OCI-LY1 (cell line): ENCODE measurements around the gene FARP1.

Source experiments
- H2AFZ ChIP-seq: fragments of 200-600 bp; sonication (generic), shearing (Covaris generic); 2 replicates; pipeline ENCODE4 v1.6.0; 2014; ENCODE audit warnings: antibody characterized with exemption, mild to moderate bottlenecking, low read length
- H3F3A ChIP-seq: fragments of 200-600 bp; sonication (generic), shearing (Covaris generic); 2 replicates; pipeline ENCODE4 v1.6.0; 2014; ENCODE audit warnings: mild to moderate bottlenecking, antibody characterized with exemption, low read length, moderate library complexity; ENCODE audit not compliant: insufficient read depth
- H3K27ac ChIP-seq: fragments of 200-600 bp; sonication (generic); 2 replicates; pipeline ENCODE4 v1.5.1; 2014; ENCODE audit warnings: low read length, mixed run types, mild to moderate bottlenecking, low read depth; ENCODE audit not compliant: poor library complexity, severe bottlenecking
- H3K27me3 ChIP-seq: fragments of 200-600 bp; sonication (generic); 2 replicates; pipeline ENCODE4 v1.6.0; 2014; ENCODE audit warnings: antibody characterized with exemption, mild to moderate bottlenecking, low read length, moderate library complexity; ENCODE audit not compliant: insufficient read depth
- H3K36me3 ChIP-seq: fragments of 200-600 bp; sonication (generic); 2 replicates; pipeline ENCODE4 v1.6.1; 2014; ENCODE audit warnings: mild to moderate bottlenecking, antibody characterized with exemption, low read length, moderate library complexity, mixed read lengths; ENCODE audit not compliant: insufficient read depth
- H3K4me1 ChIP-seq: fragments of 200-600 bp; sonication (generic); 2 replicates; pipeline ENCODE4 v1.5.1; 2014; ENCODE audit warnings: mild to moderate bottlenecking, low read length, moderate library complexity; ENCODE audit not compliant: insufficient read depth, severe bottlenecking
- H3K4me2 ChIP-seq: fragments of 200-600 bp; sonication (generic), shearing (Covaris generic); 2 replicates; pipeline ENCODE4 v1.6.1; 2014; ENCODE audit warnings: low read length
- H3K4me3 ChIP-seq: fragments of 200-600 bp; sonication (generic); 2 replicates; pipeline ENCODE4 v1.5.1; 2014; ENCODE audit warnings: low read length, low read depth, mild to moderate bottlenecking, mixed read lengths; ENCODE audit not compliant: poor library complexity, severe bottlenecking
- H3K79me2 ChIP-seq: fragments of 200-600 bp; shearing (Covaris generic); 2 replicates; pipeline ENCODE4 v1.6.1; 2016; ENCODE audit warnings: mixed run types, low read length, mixed read lengths; ENCODE audit not compliant: insufficient read depth
- H3K9ac ChIP-seq: fragments of 200-600 bp; sonication (generic), shearing (Covaris generic); 2 replicates; pipeline ENCODE4 v1.6.1; 2014; ENCODE audit warnings: mild to moderate bottlenecking, low read length, mixed read lengths
- H3K9me2 ChIP-seq: fragments of 200-600 bp; sonication (generic), shearing (Covaris generic); 2 replicates; pipeline ENCODE4 v1.6.1; 2014; ENCODE audit warnings: low read depth, mild to moderate bottlenecking, low read length, mixed read lengths
- H3K9me3 ChIP-seq: fragments of 200-600 bp; shearing (Covaris generic); 2 replicates; pipeline ENCODE4 v1.6.1; 2014; ENCODE audit warnings: low read length, mixed read lengths
- H4K20me1 ChIP-seq: fragments of 200-600 bp; sonication (generic), shearing (Covaris generic); 2 replicates; pipeline ENCODE4 v1.6.0; 2016; ENCODE audit warnings: mild to moderate bottlenecking, low read length; ENCODE audit not compliant: insufficient read depth
- EZH2 ChIP-seq: fragments of 200-600 bp; sonication (generic), shearing (Covaris generic); IDR thresholded peaks from 2 replicates; pipeline ENCODE4 v1.8.0; 2017; ENCODE audit warnings: borderline replicate concordance, mixed run types, mild to moderate bottlenecking, antibody characterized with exemption, low read length, moderate library complexity, mixed read lengths
- TF ChIP-seq, protein P1 (sequence below): fragments of 200-600 bp; sonication (generic), shearing (Covaris generic); IDR thresholded peaks from 2 replicates; pipeline ENCODE4 v1.5.1; 2017; ENCODE audit warnings: mild to moderate bottlenecking, antibody characterized with exemption, low read length, moderate library complexity, mixed read lengths

Gene FARP1

DNA sequence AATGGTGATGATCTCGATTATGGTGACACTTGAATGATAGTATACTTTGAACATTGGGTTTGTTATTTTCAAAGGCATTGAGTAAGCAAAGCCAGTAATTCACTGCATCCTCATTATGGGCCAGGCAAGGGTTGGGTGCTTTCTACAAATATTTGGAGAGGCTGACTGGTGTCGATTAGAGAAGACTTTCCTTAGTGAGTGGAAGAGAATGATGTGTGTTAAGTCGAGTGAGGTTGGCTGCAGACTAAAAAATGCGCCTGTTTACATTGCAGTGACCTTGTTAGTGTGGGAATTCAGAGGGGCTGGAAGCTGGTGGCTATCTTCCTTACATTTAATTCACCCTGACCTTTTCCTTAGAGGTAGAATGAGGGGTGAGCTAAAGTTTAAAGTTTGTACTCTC lies 56.6 kb downstream of the FARP1 start:
- H3K36me3 ChIP-seq = no peaks in the 10 kb centered on the region
- no peaks in the 10 kb centered on the region for H3K9me2 ChIP-seq
- H3K4me2 ChIP-seq = no peak overlapping the region
- no peak overlapping the region for H2AFZ ChIP-seq
- no peaks in the 10 kb centered on the region for H3K4me1 ChIP-seq
- H3K9me3 ChIP-seq = no peaks in the 10 kb centered on the region
- no peak overlapping the region for H3K4me3 ChIP-seq
- H3K9ac ChIP-seq = no peak overlapping the region
- H3K79me2 ChIP-seq = no peaks in the 10 kb centered on the region
- no peak overlapping the region for H3K27ac ChIP-seq
- TF ChIP-seq, protein P1, sequence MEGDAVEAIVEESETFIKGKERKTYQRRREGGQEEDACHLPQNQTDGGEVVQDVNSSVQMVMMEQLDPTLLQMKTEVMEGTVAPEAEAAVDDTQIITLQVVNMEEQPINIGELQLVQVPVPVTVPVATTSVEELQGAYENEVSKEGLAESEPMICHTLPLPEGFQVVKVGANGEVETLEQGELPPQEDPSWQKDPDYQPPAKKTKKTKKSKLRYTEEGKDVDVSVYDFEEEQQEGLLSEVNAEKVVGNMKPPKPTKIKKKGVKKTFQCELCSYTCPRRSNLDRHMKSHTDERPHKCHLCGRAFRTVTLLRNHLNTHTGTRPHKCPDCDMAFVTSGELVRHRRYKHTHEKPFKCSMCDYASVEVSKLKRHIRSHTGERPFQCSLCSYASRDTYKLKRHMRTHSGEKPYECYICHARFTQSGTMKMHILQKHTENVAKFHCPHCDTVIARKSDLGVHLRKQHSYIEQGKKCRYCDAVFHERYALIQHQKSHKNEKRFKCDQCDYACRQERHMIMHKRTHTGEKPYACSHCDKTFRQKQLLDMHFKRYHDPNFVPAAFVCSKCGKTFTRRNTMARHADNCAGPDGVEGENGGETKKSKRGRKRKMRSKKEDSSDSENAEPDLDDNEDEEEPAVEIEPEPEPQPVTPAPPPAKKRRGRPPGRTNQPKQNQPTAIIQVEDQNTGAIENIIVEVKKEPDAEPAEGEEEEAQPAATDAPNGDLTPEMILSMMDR = no peak
- no peak for TF ChIP-seq EZH2
- H4K20me1 ChIP-seq = no peaks in the 10 kb centered on the region
- no peaks in the 10 kb centered on the region; the same call in 1 of the 2 replicates for H3K27me3 ChIP-seq
- H3F3A ChIP-seq = no peaks in the 10 kb centered on the region

DNA sequence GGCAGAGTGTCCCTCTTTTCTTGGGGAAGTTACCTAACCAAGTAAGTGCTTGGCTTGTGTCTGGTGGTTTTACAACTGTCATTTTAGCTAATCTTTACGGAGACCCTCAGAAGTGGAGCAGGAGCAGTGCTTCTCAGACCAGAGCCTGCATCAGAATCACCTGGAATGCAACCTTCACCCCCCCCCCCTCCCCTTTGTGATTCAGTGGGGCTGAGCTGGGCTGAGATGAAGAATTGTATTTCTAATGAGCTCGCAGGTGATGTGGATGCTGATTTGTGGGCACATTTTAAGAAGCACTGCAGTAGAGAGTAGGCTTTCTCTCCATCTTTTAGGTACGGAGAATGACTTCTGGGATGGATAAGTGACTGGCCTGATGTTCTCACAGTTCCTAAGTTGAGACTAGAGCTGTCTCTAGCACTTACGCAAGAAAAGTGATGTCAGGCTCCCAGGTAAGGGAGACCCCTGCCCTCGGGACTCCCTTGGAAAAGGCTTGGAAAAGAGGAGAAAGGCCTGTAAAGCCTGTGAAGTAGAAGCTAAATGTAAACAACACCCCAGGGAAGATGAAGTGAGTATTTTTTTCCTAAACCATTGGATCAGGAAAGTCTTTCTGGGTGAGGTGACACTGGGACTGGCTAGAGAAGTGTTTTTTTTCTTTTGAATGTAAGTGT lies 57.5 kb downstream of the FARP1 start:
- Histone ChIP-seq H3K36me3 (no peaks in the 10 kb centered on the region), H4K20me1 (no peaks in the 10 kb centered on the region), H3K4me1 (no peaks in the 10 kb centered on the region), H3K9ac (no peak overlapping the region), H3K27ac (no peak overlapping the region), H3K4me3 (no peak overlapping the region), H2AFZ (no peak overlapping the region), H3K4me2 (no peak overlapping the region), H3K27me3 (no peaks in the 10 kb centered on the region; the same call in 1 of the 2 replicates), H3F3A (no peaks in the 10 kb centered on the region), H3K9me3 (no peaks in the 10 kb centered on the region), H3K79me2 (no peaks in the 10 kb centered on the region), H3K9me2 (no peaks in the 10 kb centered on the region)
- TF ChIP-seq, protein P1 = no peak
- no peak for TF ChIP-seq EZH2

DNA sequence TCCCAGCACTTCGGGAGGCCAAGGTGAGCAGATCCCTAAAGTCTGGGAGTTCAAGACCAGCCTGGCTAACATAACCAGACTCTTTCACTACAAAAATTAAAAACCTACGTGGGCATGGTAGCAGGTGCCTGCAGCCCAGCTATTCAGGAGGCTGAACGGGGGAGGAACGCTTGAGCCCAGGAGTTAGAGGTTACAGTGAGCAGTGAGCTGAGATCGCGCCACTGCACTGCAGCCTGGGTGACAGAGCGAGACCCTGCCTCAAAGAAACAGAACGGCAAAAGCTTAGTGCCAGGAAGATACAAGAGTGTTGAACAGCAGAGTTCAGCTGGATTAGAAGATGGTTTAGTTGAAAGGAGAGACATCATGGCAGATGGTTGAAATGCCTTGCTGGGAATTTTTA lies 58.3 kb downstream of the FARP1 start:
- Histone ChIP-seq H2AFZ (no peak overlapping the region), H3K9me3 (no peaks in the 10 kb centered on the region), H4K20me1 (no peaks in the 10 kb centered on the region), H3K9me2 (no peaks in the 10 kb centered on the region), H3K27ac (no peak overlapping the region), H3F3A (no peaks in the 10 kb centered on the region), H3K9ac (no peak overlapping the region), H3K27me3 (no peaks in the 10 kb centered on the region; the same call in 1 of the 2 replicates), H3K4me1 (no peaks in the 10 kb centered on the region), H3K4me3 (no peak overlapping the region), H3K79me2 (no peaks in the 10 kb centered on the region), H3K4me2 (no peak overlapping the region), H3K36me3 (no peaks in the 10 kb centered on the region)
- TF ChIP-seq, protein P1 = no peak
- TF ChIP-seq EZH2 = no peak
